T1000 (cell line): ENCODE data around the gene SLX4.
"Not testable (repeated sequence)": the region's sequence is repeated elsewhere in the genome, so short reads cannot be mapped to it uniquely, and the experiment has no call there.

ENCODE experiments used
- DNase-seq: peaks from one replicate; lab custom pipeline; 2025; ENCODE audit warnings: mixed read lengths; lab: John Stamatoyannopoulos, UW

Gene SLX4

GRCh38 chr16:3611146-3611975, at the start of gene SLX4:
Gene SLX4, minus strand, starts transcription at chr16:3611606. Its CDS starts 2,642 bp downstream, at chr16:3608964.
- peak; percentile 91 for DNase-seq

- no peak for DNase-seq
These were observed 47.8 kb upstream of the SLX4 start for GRCh38 chr16:3659251-3659650.

- no peak for DNase-seq
These were observed 45.4 kb upstream of the SLX4 start for GRCh38 chr16:3656491-3657468.

- not testable (repeated sequence) for DNase-seq
These were observed 44.7 kb upstream of the SLX4 start for GRCh38 chr16:3656160-3656490.

- DNase-seq: no peak
These were observed 44.2 kb upstream of the SLX4 start for GRCh38 chr16:3655396-3656159.

- DNase-seq: no peak
These were observed 43.6 kb upstream of the SLX4 start for GRCh38 chr16:3655030-3655395.

- DNase-seq: no peak
These were observed 43.0 kb upstream of the SLX4 start, which contains the start of gene DNASE1 for GRCh38 chr16:3654249-3654991. Gene DNASE1, plus strand, starts transcription at chr16:3654691. Its CDS starts 683 bp downstream, at chr16:3655374.

- DNase-seq: no peak
These were observed 41.2 kb upstream of the SLX4 start for GRCh38 chr16:3652373-3653195.

GRCh38 chr16:3651461-3652372, 40.3 kb upstream of the SLX4 start:
- DNase-seq: no peak

GRCh38 chr16:3650631-3651265, 39.3 kb upstream of the SLX4 start:
- DNase-seq: no peak

GRCh38 chr16:3646348-3646920, 35.0 kb upstream of the SLX4 start:
- DNase-seq: no peak

- DNase-seq: no peak
These were observed 34.3 kb upstream of the SLX4 start for GRCh38 chr16:3645504-3646347.

GRCh38 chr16:3645108-3645503, 33.7 kb upstream of the SLX4 start:
- no peak for DNase-seq

GRCh38 chr16:3643095-3643730, 31.8 kb upstream of the SLX4 start:
- DNase-seq: no peak

GRCh38 chr16:3642397-3643094, 31.1 kb upstream of the SLX4 start:
- no peak for DNase-seq

GRCh38 chr16:3641801-3642396, 30.5 kb upstream of the SLX4 start:
- DNase-seq: no peak
